ENCODE results near the gene SMTNL1. TPM values are rescaled to one million over a fixed set of nuclear protein-coding genes. Genes with fewer than 3 reads are reported as not detected.

SMTNL1 gene
- total and polyA plus RNA-seq, 9 of the 15 experiments (the other 6 are each of a cell fraction or from before 2014, with no cell fraction given) = not detected

- Histone ChIP-seq H3K27me3 (ENCODE audit: control insufficient read depth in 2 of 2, insufficient read depth in 2 of 2, low read length in 2 of 2) (no peaks in the 10 kb centered on the region), H3K4me1 (replicated peaks in 1 of 2; ENCODE audit: control insufficient read depth in 2 of 2, insufficient read depth in 2 of 2, low read length in 2 of 2) (no peaks in the 10 kb centered on the region), H3K27ac (ENCODE audit: extremely low read depth, low read depth, low read length) (no peak overlapping the region), H3K4me2 (ENCODE audit: insufficient read depth, low read length) (no peak overlapping the region), H3K9me3 (replicated peaks; ENCODE audit: control insufficient read depth, insufficient read depth, low read depth, low read length) (no peaks in the 10 kb centered on the region), H3K4me3 (no peak overlapping the region), H4K20me1 (replicated peaks; ENCODE audit: control insufficient read depth, insufficient read depth, low read length) (peaks cover 5% of the 10 kb centered on the region; the same call in 1 of the 2 replicates), H3K9me1 (ENCODE audit: control insufficient read depth, insufficient read depth, low read length) (no peaks in the 10 kb centered on the region), H3K79me2 (ENCODE audit: control insufficient read depth, insufficient read depth, low read length) (peaks cover 18% of the 10 kb centered on the region), H2AFZ (ENCODE audit: low read depth, low read length) (no peak overlapping the region), H3K9ac (ENCODE audit: insufficient read depth in 1 of 2, low read depth in 2 of 2, low read length in 2 of 2) (no peak overlapping the region), H3K36me3 (ENCODE audit: control insufficient read depth, insufficient read depth, low read length) (peaks cover 50% of the 10 kb centered on the region)
- no peak for DNase-seq (ENCODE audit: extremely low read depth in 1 of 4, low spot score in 3 of 4)
- intact Hi-C loops (cut with micrococcal nuclease) = no loop called here
- ATAC-seq = no peak
- 100% methylated on average over 1 of the region's 1 CpG for WGBS (ENCODE audit: insufficient coverage, low coverage, missing lambda C conversion rate)
- no TSS peak for BruUV-seq (replicated peaks)
- peak; percentile 37 for FAIRE-seq
- TF ChIP-seq CHD2 (IDR thresholded peaks at IDR 0.05; ENCODE audit: low read depth, low read length) = no peak
- no peak for TF ChIP-seq SRF (CRISPR knock-in tag; IDR thresholded peaks at IDR 0.05)
- peak; percentile 23 for TF ChIP-seq ZFP36 (IDR thresholded peaks at IDR 0.05; ENCODE audit: low read depth, low read length, partially characterized antibody)
- no peak for TF ChIP-seq BACH1 (tag; IDR thresholded peaks at IDR 0.05)
- peak; percentile 90 for TF ChIP-seq RBM25 (IDR thresholded peaks at IDR 0.05; ENCODE audit: low read depth, low read length, severe bottlenecking)
- no peak for TF ChIP-seq GMEB1 (CRISPR knock-in tag; IDR thresholded peaks at IDR 0.05)
- no peak for TF ChIP-seq CREM (IDR thresholded peaks at IDR 0.05; ENCODE audit: low read depth)
- TF ChIP-seq HINFP (tag; conservative IDR thresholded peaks at IDR 0.05; ENCODE audit: low read depth) = no peak
- no peak for TF ChIP-seq BMI1 (IDR thresholded peaks at IDR 0.05; ENCODE audit: low read length)
- TF ChIP-seq TFAM (CRISPR knock-in tag; conservative IDR thresholded peaks at IDR 0.05) = no peak
- TF ChIP-seq TCF15 (CRISPR knock-in tag; IDR thresholded peaks at IDR 0.05) = no peak
- TF ChIP-seq BCOR (IDR thresholded peaks at IDR 0.05) = peak; percentile 35; the same call in 1 of the 2 replicates
- ChIA-PET CTCF (ENCODE audit: low intra/inter-chr PET ratio) (no interaction called here), POLR2A (interaction anchor here (0.7 to 1.4 kb wide), 4 partner anchors 9 to 266 kb away, joined by 3 to 7 read pairs (median 4); partner anchors contain the start of gene SLC43A1)
- in situ Hi-C loops (cut with MboI) = no loop called here
These were observed 30.9 kb upstream of the SMTNL1 start for GRCh38 chr11:57506522-57506921.

Measured in K562 (cell line).